Right kidney (tissue), 1 donor: Measurements from ENCODE around the gene PCED1B.

Experiments
- DNase-seq: peaks from one replicate; pipeline ENCODE4 v3.0.0-alpha.2; 2016

Gene PCED1B

GRCh38 chr12:47067771-47068431, 11.5 kb upstream of the PCED1B start:
- no peak for DNase-seq

- DNase-seq, result no peak
Observed at GRCh38 chr12:47068539-47068938, 10.9 kb upstream of the PCED1B start.

- DNase-seq, result no peak
Observed at GRCh38 chr12:47070310-47070709, 9.1 kb upstream of the PCED1B start.

DNA sequence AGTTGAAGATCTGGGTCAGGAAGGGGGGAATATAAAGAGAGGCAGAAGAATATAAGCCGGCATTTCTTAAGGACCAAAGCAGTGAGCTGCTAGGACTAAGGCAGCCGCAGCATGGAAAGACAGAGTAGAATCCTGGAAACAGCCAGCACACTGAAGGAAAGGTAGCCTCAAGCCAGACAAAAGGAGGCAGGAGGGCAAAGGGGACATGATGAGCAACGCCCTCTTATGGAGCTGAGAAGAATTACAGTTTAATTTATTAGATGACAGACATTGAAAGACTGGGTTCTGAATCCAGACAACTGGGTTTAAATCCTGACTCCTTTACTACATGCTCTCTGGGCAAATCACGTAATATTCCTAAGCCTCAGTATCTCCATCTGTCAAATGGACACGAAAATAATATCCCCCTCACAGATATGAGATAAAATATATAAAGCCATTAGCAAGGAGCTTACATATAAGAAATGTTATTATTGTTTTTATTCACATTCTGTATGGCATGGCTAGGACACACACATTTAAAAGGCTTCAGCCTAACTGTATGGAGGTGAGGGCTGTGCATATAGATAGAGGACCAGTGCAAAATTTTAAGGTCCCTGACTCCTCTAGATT, 8.1 kb upstream of the PCED1B start:
- no peak for DNase-seq

DNA sequence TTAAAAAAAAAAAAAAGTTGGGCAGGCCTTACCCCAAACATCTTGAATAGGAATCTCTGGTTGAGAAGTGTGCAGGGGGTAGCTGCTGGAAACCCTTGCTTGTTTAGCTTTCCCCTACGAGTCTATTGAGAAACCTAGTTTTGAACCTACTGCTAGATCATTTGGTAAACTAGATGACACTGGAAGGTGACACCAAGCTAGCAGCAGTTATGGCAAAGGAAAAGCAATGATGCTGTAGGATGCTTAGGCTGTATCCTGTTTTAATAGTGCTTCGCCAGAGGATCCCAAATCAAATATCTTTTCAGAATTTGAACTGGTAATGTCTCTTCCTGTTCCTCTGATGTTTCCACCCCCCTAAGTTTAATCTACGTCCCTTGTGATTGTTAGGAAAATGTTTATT, 5.5 kb upstream of the PCED1B start:
- no peak for DNase-seq

DNA sequence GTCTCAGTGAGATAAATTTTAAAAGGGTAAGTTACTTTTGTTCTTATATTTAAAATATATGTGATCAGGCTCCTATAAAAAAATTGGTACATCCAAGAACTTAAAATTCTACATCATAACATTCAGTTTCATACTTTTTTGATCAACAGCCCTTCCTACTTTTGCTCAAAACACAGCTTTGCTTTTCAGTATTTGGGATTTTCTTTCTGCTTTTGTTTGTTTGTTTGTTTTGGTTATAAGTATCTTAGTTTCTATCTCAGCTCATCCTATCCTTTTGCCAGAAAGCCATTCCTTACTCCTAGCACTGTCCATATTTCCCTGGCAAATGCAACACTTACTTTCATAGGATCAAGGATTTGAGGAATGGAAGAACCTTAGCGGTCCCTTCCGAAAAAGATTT, 4.7 kb upstream of the PCED1B start:
- no peak for DNase-seq

DNA sequence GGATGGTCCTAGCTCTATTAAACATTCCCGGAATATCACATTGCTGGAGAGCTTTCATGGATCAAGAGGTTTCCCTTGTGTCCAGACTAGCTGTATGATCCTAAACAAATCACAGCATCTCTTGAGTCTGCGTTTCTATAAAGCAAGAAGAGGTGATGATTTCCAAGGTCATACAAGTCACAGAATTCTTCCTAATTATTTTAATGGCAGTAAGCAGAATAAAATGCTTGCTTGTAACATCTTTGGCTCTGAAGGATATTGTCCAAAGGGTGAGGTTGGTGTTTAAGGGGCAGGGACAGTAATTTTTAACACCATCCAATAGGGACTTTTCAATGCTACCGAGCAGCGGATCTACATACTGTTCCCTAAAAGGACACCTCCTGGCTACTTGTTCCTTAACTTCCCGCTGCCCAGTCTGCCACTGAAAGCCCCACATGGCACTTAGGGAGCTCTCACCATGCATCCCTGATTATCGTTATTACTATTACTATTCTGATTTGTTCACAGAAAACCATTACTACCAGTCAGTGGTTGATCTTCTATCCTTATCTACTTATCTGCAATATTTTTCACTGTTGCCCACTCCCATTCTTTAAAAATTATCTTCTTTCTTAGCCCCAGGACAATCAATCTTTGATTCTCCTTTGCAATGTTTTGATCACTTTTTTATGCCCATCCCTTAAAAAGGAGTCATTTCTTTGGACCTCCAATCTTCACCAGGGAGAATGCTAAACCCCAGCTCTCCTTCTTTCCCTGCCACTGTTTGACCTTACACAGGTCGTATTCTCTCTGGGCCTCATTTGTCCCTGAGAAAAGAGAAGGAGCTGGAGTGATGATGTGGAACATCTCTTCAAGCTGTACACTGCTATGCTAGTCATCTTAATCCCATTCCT, 4.0 kb upstream of the PCED1B start:
- no peak for DNase-seq

DNA sequence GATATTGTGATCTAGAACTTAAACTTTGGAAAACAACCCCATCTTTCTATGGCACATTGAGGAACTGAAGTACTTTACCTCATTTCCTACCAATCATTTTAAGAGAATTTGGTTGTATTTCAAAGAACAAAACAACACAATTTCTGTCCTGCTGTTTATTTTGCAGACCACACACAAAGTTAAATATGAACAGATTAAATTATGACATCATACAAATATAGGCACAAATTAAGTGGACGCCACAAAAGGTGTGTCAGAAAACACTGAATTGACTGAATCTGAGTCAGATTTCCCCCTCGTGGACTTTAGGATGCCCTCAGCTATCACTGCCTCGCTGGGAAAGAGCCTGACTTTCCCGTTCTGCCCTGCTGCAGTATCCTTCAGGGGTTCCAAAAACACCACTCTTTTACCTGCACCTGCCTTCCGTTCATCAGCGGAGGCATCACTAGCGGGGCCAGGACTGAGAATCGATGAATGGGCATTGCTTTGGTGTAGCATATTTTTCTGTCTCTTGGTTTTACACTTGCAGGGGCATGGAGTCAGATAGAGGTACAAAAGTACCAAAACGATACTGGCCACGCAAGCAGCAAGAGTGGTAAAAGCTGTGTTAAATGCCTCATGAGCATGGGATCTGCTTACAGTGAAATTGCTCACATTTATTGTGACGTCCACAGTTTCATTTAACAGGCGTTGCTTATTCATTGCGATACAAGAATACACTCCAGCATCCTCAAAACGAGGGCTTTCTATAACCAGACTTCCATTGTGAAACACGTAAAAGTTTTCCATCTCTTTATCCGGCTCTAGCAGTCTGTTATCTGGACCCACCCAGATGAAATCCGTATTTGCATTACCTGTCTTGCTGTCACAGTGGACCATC, 2.0 kb upstream of the PCED1B start:
- DNase-seq, result no peak

- DNase-seq, result no peak
Observed at GRCh38 chr12:47078086-47078395, 1.4 kb upstream of the PCED1B start.

DNA sequence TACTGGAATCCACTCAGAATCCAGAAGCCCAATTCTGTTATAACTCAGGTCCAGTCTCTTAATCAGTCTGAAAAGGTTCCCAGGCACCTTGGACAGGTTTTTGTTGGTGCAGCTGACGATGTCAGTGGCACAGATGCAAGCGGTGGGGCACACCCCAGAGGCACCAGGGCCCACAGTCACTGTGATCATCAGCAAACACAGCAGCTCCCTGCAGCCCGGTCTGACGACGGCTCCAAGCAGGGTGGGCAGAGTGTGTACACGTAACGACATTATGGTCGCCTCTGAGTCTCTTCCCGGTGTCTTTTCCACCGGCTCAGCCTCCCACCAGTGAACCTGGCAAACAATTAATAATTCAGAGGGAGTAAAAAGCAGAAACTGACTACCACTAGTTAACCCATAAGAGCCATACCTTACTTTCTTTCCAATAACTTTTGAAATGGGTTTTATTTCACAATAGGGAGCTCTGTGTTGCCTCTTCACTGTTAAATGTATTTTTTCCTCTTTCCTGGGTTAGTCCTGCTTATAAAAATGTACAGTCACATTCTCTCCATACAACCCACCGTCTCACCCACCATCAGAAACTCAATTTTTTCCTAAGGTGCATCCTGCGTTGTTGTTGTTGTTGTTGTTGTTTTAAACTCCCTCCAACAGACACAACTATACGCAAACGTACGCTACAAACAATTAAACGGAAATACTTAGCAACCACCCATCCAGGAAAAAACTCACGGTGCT, 521 bp upstream of the PCED1B start:
- DNase-seq, result peak; percentile 35

- peak; percentile 79 for DNase-seq
Observed at GRCh38 chr12:47079981-47080724, 732 bp downstream of the PCED1B start.

DNA sequence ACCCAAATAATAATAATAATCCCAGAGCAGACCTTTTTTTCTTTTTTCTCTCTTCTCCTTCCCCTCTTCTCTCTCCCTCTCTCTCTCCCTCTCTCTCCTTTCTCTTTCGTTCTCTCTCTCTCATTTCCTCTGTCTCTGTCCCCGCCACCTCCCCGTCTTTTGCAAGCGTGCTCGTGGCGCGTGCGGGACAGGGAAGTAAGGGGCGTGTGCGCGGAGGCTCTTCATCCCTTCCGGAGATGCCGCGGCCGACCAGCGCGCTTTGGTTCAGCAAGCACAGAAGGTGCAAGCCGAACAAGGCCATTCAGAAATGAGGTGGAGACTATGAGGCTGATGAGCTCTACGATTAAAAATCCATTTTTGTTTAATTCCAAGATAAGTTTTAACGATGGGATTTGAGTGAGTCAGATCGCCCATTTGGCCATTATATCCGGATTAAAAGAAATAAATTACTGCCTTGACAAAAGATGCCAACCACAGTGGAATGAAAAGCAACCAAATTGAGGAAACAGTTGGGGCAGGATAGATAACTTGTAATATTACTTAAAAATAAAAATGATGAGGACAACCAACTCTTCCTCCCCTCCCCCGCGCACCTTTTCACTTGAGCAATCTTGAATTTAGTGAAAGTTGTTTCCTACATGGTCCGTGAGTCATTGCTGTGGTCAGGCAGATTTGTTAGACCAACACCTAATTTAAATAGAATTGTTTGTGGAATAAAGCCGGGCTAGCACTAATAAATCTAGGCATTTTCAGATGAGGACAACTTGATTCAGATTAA, 1.5 kb downstream of the PCED1B start:
- no peak for DNase-seq

GRCh38 chr12:47082283-47082682, 2.9 kb downstream of the PCED1B start:
- no peak for DNase-seq

- DNase-seq, result no peak
Observed at GRCh38 chr12:47082796-47083621, 3.6 kb downstream of the PCED1B start.

GRCh38 chr12:47084172-47084571, 4.8 kb downstream of the PCED1B start:
- DNase-seq, result no peak

DNA sequence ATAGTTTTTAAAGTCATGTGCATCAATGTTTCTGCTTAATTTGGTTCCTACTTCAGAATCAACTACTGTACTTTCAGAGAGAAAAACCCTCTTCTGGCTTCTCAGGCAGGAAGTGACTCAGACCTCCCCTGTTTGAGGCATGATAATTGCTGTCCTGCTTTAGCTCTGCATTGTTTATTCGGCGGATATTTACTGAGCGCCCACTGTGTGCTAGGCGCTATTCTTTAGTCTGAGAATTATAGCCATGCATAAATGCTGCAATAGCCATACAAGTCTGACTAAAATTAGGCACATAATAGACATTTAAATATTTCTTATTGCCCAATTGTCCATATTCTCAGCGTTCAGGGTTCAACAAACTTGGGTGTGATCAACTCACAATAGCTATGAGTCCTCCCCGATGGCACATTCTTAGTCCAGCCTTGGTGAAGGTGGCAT, 6.4 kb downstream of the PCED1B start:
- DNase-seq, result no peak

GRCh38 chr12:47087088-47087688, 7.8 kb downstream of the PCED1B start:
- DNase-seq, result no peak

DNA sequence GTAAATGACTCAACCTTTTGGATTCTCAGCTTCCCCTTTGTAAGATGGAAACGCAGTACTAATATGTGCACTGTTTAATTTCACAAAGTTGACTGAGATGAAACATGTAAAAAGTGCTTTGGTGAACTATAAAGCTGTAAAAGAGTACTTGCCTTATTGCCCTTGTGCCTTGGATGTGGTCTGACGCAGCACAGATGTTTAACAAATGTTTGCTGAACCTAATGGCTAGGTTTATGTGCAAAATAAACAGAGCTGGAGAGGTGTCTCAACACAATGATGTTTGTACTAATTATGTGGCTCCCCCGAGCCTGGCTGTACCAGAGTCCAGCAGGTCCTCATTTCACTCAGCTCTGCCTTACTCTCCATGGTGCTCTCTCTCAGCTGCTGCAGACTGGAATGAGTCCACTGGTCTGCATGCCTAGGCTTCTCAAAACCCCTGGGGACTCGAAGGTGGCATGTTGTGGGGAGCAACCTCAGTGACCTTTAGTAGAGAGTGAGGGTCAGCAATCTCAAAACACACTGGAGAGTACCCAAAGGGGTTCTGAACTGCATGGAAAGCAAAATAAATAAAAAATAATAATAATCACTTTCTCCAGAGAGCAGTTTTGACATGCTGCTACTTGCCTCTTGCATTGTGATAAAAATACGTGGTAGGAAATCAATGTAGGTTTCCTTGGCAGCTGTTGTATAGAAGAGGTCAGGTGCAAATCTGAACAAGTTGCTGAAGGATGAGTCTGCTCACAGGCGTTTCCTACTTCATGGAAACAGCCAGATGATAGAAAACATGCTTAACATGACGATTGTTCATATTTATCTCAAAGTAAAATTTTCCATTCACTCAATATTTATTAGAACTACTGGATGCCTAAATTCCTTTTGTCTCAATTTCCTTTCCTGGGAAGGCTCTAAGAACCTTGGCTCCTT, 8.9 kb downstream of the PCED1B start:
- no peak for DNase-seq
